IgD-negative memory B cell (primary cell): ENCODE results near the gene ZNF407. TPM values are rescaled to one million over a fixed set of nuclear protein-coding genes. Genes with fewer than 3 reads are reported as not detected.
A peak's percentile ranks its signal among the peaks of the same experiment; 100 is the strongest.

ENCODE experiments used
- H3K27ac Mint-ChIP-seq, 3 donors: one replicate each; pipeline ENCODE4 v1.8.0; 2020 to 2022; ENCODE audit warnings: mild to moderate bottlenecking in 3 of 3, mixed read lengths in 3 of 3, moderate library complexity in 1 of 3
- H3K27me3 Mint-ChIP-seq: one replicate; pipeline ENCODE4 v1.8.0; 2021; ENCODE audit warnings: mixed read lengths
- H3K36me3 Mint-ChIP-seq: one replicate; pipeline ENCODE4 v1.8.0; 2020; ENCODE audit warnings: mild to moderate bottlenecking, mixed read lengths
- H3K4me1 Mint-ChIP-seq, 3 donors: one replicate each; pipeline ENCODE4 v1.8.0; 2020 to 2022; ENCODE audit warnings: mixed read lengths in 3 of 3, mild to moderate bottlenecking in 1 of 3
- H3K4me3 Mint-ChIP-seq, 4 donors: one replicate each; pipeline ENCODE4 v1.8.0; 2020 to 2022; ENCODE audit warnings: mild to moderate bottlenecking in 4 of 4, mixed read lengths in 4 of 4, moderate library complexity in 3 of 4
- H3K9me3 Mint-ChIP-seq, 3 donors: one replicate each; pipeline ENCODE4 v1.8.0; 2020 to 2021; ENCODE audit warnings: mixed read lengths in 3 of 3, mild to moderate bottlenecking in 1 of 3
- polyA plus RNA-seq: library from polyadenylated mRNA; unstranded; fragments of 300-500 nt; fragmentation: Illumina TruSeq; gene quantifications from one replicate; pipeline ENCODE4 v1.2.3, GENCODE V29; 2021

ZNF407 gene
- polyA plus RNA-seq, 1 donor from 2014 or later, result 3.8 TPM

GRCh38 chr18:74571895-74572680, 25.6 kb upstream of the ZNF407 start:
- H3K27me3 Mint-ChIP-seq, result peaks cover 9% of the 10 kb centered on the region

GRCh38 chr18:74573053-74573452, 24.6 kb upstream of the ZNF407 start:
- Mint-ChIP-seq H3K27me3 (peaks cover 9% of the 10 kb centered on the region), H3K36me3 (peaks cover 2% of the 10 kb centered on the region), H3K4me3 (no peak overlapping the region), H3K4me1 (peaks cover 0 to 7% (median 4%) of the 10 kb centered on the region in 3 donors), H3K9me3 (peaks cover 0 to 1% (median 0%) of the 10 kb centered on the region in 3 donors), H3K27ac (peak overlapping the region in 1 of 3 donors; percentile 0)

More at GRCh38 chr18:74571895-74572680, 25.6 kb upstream of the ZNF407 start:
- peaks cover 0 to 4% (median 3%) of the 10 kb centered on the region in 3 donors for H3K9me3 Mint-ChIP-seq
- peaks cover 0 to 7% (median 4%) of the 10 kb centered on the region in 3 donors for H3K4me1 Mint-ChIP-seq
- no peak overlapping the region for H3K4me3 Mint-ChIP-seq
- no peak overlapping the region for H3K27ac Mint-ChIP-seq
- H3K36me3 Mint-ChIP-seq, result peaks cover 4% of the 10 kb centered on the region

- H3K4me1 Mint-ChIP-seq, result peaks cover 0 to 5% (median 2%) of the 10 kb centered on the region in 3 donors
- H3K9me3 Mint-ChIP-seq, result no peaks in the 10 kb centered on the region
- no peak overlapping the region for H3K4me3 Mint-ChIP-seq
- no peaks in the 10 kb centered on the region for H3K36me3 Mint-ChIP-seq
- no peak overlapping the region for H3K27ac Mint-ChIP-seq
- H3K27me3 Mint-ChIP-seq, result peaks cover 8% of the 10 kb centered on the region
Observed at GRCh38 chr18:74574916-74575315, 22.8 kb upstream of the ZNF407 start.

DNA sequence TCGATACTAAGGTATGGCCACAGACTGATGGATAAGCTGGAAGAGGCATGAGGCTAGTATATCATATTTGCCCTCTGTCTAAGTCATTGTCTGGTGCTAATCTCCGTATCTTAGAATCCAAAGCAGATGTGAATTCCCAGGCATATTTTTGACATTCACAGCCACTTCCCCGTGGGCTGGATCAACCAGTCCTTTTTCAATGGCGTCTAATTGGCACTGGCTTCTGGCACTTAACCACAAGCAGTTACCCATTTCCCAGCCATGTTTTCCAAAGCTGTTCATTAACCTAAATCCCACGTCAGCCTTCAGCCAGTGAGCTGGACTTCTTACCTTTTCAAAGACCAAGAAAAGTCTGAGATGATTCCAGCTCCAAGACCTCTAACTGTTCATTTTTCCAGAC, 20.7 kb upstream of the ZNF407 start:
- no peaks in the 10 kb centered on the region for H3K9me3 Mint-ChIP-seq
- no peak overlapping the region for H3K27ac Mint-ChIP-seq
- H3K4me3 Mint-ChIP-seq, result no peak overlapping the region
- no peaks in the 10 kb centered on the region for H3K36me3 Mint-ChIP-seq
- H3K27me3 Mint-ChIP-seq, result peaks cover 10% of the 10 kb centered on the region
- peaks cover 0 to 6% (median 0%) of the 10 kb centered on the region in 3 donors for H3K4me1 Mint-ChIP-seq

DNA sequence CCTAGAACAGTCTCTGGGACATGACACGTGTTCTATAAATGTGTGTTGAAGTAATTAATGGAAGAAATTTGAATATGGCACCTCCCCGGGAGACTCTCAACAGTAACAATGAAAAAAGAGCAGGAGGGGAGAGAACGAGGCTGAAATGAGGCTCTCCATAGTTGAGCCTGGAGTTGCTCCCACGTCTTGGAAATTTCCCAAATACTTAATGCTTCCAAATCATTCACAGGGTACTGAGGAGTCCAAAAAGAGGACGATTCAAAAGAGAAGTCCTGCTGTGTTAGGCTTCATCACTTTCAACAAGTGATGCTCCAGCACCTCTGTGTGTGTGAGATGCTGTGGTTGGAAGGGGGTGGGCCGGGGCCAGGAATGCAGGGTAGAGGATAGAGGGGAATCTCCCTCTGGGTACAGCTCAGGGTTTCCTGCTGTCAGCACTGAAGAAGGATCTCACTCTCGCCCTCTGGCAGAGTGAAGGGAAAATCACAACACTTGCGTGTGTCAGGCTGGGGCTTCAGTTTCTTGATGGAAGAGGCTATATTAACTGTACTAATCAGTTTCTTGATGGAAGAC, 18.1 kb upstream of the ZNF407 start:
- Mint-ChIP-seq H3K27me3 (peaks cover 10% of the 10 kb centered on the region), H3K27ac (no peak overlapping the region), H3K4me3 (no peak overlapping the region), H3K36me3 (no peaks in the 10 kb centered on the region), H3K9me3 (no peaks in the 10 kb centered on the region), H3K4me1 (peaks cover 0 to 2% (median 0%) of the 10 kb centered on the region in 3 donors)

DNA sequence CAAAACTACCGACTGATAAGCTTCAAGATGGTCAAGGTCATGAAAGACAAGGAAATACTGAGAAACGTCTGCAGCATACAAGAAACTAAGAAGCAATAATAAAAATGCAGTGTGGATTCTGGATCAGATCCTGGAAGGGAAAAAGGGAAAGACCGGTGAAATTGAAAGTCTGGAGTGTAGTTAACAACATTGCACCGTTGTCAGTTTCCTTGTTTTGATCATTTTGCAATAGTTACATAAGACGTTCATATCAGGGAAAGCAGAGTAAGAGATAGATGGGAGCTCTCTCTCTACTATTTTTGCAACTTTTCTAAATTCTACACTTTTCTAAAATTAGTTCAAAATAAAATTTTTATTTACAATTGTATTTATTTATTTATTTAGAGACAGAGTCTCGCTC, 15.0 kb upstream of the ZNF407 start:
- peaks cover 0 to 2% (median 0%) of the 10 kb centered on the region in 3 donors for H3K4me1 Mint-ChIP-seq
- H3K36me3 Mint-ChIP-seq, result no peaks in the 10 kb centered on the region
- H3K4me3 Mint-ChIP-seq, result no peak overlapping the region
- peaks cover 13% of the 10 kb centered on the region for H3K27me3 Mint-ChIP-seq
- H3K9me3 Mint-ChIP-seq, result no peaks in the 10 kb centered on the region
- H3K27ac Mint-ChIP-seq, result no peak overlapping the region

GRCh38 chr18:74587441-74587840, 10.2 kb upstream of the ZNF407 start:
- no peaks in the 10 kb centered on the region for H3K9me3 Mint-ChIP-seq
- H3K4me1 Mint-ChIP-seq, result peaks cover 0 to 5% (median 1%) of the 10 kb centered on the region in 3 donors
- peak overlapping the region in 2 of 3 donors; percentile 54 to 73 for H3K27ac Mint-ChIP-seq
- H3K36me3 Mint-ChIP-seq, result no peaks in the 10 kb centered on the region
- peaks cover 4% of the 10 kb centered on the region for H3K27me3 Mint-ChIP-seq
- H3K4me3 Mint-ChIP-seq, result no peak overlapping the region

- no peak overlapping the region for H3K4me3 Mint-ChIP-seq
- no peaks in the 10 kb centered on the region for H3K9me3 Mint-ChIP-seq
- peaks cover 6% of the 10 kb centered on the region for H3K36me3 Mint-ChIP-seq
- H3K27me3 Mint-ChIP-seq, result peaks cover 4% of the 10 kb centered on the region
- H3K4me1 Mint-ChIP-seq, result peaks cover 0 to 6% (median 5%) of the 10 kb centered on the region in 3 donors
- H3K27ac Mint-ChIP-seq, result no peak overlapping the region
Observed at GRCh38 chr18:74589021-74589420, 8.6 kb upstream of the ZNF407 start.

DNA sequence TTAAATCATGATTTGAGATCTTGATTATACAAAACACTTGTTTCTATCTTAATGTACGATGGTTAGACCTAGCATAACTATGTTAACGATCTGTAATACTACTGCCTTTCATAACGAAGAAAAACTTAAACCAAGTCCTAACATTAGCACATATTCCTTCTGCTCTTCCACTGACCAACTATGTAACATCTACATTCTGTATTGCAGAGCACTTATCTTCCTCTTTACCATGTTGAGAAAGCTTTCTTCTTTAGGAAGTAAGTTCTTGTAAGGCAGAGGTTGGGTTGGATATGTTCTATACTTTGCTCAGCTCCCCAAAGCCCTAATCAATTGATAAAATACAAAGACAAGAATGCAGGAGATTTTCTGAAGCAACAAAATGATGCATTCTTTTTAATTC, 7.9 kb upstream of the ZNF407 start:
- Mint-ChIP-seq H3K27ac (no peak overlapping the region), H3K9me3 (no peaks in the 10 kb centered on the region), H3K27me3 (peaks cover 4% of the 10 kb centered on the region)

DNA sequence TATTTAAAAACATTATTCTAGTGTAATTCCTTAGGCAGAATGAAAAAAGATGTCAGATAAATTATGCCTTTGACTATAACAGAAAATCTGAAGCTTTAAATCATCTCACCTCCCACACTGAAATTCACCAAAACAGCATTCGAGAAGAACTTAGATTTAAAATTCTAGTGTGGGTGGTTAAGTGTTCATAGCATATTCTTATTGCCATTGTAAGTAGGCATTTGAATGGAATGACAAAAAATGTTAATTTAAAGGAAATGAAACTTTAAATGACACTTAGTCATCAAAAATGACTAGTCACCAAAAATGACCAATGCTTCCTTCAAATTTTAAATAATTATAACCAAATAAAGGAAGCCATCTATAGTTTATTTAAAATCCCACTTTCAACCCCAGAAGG, 7.0 kb upstream of the ZNF407 start:
- H3K36me3 Mint-ChIP-seq, result peaks cover 6% of the 10 kb centered on the region
- peaks cover 8 to 19% (median 14%) of the 10 kb centered on the region in 3 donors for H3K4me1 Mint-ChIP-seq
- H3K27me3 Mint-ChIP-seq, result peaks cover 4% of the 10 kb centered on the region
- no peaks in the 10 kb centered on the region for H3K9me3 Mint-ChIP-seq
- H3K27ac Mint-ChIP-seq, result no peak overlapping the region
- no peak overlapping the region for H3K4me3 Mint-ChIP-seq

More for the DNA sequence above, 7.9 kb upstream of the ZNF407 start:
- H3K4me3 Mint-ChIP-seq, result no peak overlapping the region
- H3K4me1 Mint-ChIP-seq, result peaks cover 0 to 10% (median 6%) of the 10 kb centered on the region in 3 donors
- H3K36me3 Mint-ChIP-seq, result peaks cover 6% of the 10 kb centered on the region

GRCh38 chr18:74595431-74595830, 2.2 kb upstream of the ZNF407 start:
- H3K36me3 Mint-ChIP-seq, result peaks cover 6% of the 10 kb centered on the region
- peaks cover 25 to 36% (median 36%) of the 10 kb centered on the region in 3 donors for H3K4me1 Mint-ChIP-seq
- peak overlapping the region in 2 of 3 donors; percentile 43 to 99 for H3K27ac Mint-ChIP-seq
- H3K4me3 Mint-ChIP-seq, result peak overlapping the region; percentile 2 to 98 (median 84)
- no peaks in the 10 kb centered on the region for H3K9me3 Mint-ChIP-seq
- no peaks in the 10 kb centered on the region for H3K27me3 Mint-ChIP-seq

DNA sequence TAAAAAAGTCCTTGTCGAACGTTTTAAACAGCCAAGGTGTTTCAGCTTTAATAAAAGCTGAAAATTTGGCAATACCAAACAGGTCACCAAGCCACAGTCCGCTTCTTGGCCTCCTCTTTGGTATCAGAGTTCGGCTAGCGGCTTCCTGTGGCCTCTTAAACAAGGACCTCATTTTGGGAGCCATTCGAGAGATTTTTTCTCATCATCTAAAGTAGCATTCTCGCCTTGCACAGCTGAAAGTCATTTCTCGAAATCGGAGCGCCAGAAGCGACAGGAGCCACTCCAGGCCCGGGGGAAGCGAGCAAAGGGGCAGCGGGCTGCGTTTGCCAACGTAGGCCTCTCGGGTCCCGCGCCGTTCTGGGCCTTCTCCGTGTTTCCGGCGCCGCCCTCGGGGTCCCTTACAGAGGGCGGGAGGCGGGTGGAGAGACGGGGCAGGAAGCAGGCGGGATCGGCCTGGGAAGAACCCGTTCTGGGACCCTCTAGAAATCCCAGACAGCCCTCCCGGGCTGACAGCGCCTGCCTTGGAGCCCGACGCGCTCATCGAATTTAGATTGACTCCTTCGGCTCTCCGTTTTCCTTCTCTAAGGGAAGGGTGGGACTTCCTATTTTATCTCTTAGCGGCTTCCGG, 522 bp upstream of the ZNF407 start:
- no peaks in the 10 kb centered on the region for H3K27me3 Mint-ChIP-seq
- H3K27ac Mint-ChIP-seq, result peak overlapping the region; percentile 99
- H3K4me1 Mint-ChIP-seq, result peaks cover 30 to 46% (median 40%) of the 10 kb centered on the region in 3 donors
- no peaks in the 10 kb centered on the region for H3K9me3 Mint-ChIP-seq
- H3K4me3 Mint-ChIP-seq, result peak overlapping the region; percentile 93 to 99 (median 98)
- peaks cover 6% of the 10 kb centered on the region for H3K36me3 Mint-ChIP-seq

DNA sequence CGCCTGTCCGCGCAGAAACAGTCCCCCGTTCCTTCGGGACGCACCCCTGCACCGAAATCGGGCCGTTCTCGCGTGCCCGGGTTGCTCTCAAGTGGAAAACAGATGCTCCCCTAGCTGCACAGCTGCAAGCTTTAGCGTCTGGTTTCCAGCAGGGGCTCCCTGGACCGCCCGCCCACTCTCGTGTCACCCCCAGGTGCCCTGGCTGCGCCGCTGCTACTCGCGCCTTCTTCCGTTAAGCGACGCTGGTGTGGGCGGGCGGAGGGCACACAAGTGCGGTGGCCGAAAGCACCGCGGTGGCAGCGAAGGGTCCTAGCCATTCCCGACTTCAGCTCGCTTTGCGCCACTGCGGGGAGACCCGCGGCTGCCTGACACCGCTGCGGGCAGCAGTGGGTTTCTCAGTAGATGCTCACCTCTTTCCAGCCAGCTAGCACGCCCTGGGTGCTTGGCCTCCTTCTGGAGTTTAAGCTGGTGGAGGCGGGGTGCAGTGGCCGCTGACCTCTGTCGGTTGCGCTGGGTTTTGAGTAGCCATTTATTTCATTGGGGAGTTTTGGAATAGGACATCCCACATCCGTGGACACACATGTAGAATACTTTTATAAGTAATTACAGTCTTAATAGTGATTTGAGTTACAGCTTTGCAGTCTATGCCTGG, 806 bp downstream of the ZNF407 start:
- peaks cover 4% of the 10 kb centered on the region for H3K36me3 Mint-ChIP-seq
- peak overlapping the region; percentile 96 to 99 (median 99) for H3K27ac Mint-ChIP-seq
- H3K27me3 Mint-ChIP-seq, result no peaks in the 10 kb centered on the region
- peaks cover 28 to 47% (median 47%) of the 10 kb centered on the region in 3 donors for H3K4me1 Mint-ChIP-seq
- H3K9me3 Mint-ChIP-seq, result no peaks in the 10 kb centered on the region
- H3K4me3 Mint-ChIP-seq, result peak overlapping the region; percentile 93 to 99 (median 98)

DNA sequence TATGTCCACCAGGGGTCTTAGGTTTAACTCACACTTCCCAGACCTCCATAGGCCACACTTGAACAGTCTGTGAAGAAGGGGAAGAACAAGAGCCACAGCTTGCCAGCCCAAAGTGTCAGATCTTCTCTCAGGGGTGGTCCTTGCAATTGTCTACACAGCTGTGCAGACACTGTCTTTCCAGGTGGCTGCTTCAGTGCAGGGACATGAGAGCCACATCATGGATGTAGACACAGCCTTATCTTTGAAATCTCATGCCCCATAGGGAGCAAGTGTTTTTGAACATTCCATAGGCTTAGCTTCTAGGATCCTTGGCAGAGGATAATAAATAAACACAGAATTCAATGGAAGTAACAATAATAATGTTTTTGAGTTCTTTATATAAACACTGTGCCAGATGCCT, 6.7 kb downstream of the ZNF407 start:
- Mint-ChIP-seq H3K9me3 (no peaks in the 10 kb centered on the region), H3K27ac (no peak overlapping the region), H3K36me3 (peaks cover 3% of the 10 kb centered on the region), H3K27me3 (no peaks in the 10 kb centered on the region), H3K4me3 (no peak overlapping the region), H3K4me1 (peaks cover 11 to 29% (median 25%) of the 10 kb centered on the region in 3 donors)

- peaks cover 3% of the 10 kb centered on the region for H3K36me3 Mint-ChIP-seq
Observed at GRCh38 chr18:74604774-74605173, 7.1 kb downstream of the ZNF407 start.

More at GRCh38 chr18:74604774-74605173, 7.1 kb downstream of the ZNF407 start:
- no peak overlapping the region for H3K27ac Mint-ChIP-seq
- no peak overlapping the region for H3K4me3 Mint-ChIP-seq
- no peaks in the 10 kb centered on the region for H3K9me3 Mint-ChIP-seq
- H3K4me1 Mint-ChIP-seq, result peaks cover 9 to 29% (median 25%) of the 10 kb centered on the region in 3 donors
- H3K27me3 Mint-ChIP-seq, result no peaks in the 10 kb centered on the region
